GM19351 (cell line): ENCODE data around the gene CCNY.
"Not testable (repeated sequence)": the region's sequence is repeated elsewhere in the genome, so short reads cannot be mapped to it uniquely, and the experiment has no call there.

Experiments
- ATAC-seq: cut with Tn5 transposase; IDR thresholded peaks from one replicate; pipeline ENCODE4 v1.9.1; 2021; ENCODE audit warnings: mild to moderate bottlenecking, moderate library complexity; ENCODE audit not compliant: unreplicated experiment

The CCNY gene

GRCh38 chr10:35336084-35336831 lies at the start of gene CCNY:
Gene CCNY (plus strand): TSS chr10:35336509. CDS start chr10:35337054, 545 bp downstream.
- ATAC-seq = peak; percentile 62

GRCh38 chr10:35289198-35289597 lies 47.1 kb upstream of the CCNY start:
- no peak for ATAC-seq

- ATAC-seq = no peak
These were observed 41.8 kb upstream of the CCNY start for GRCh38 chr10:35294506-35294905.

GRCh38 chr10:35299016-35299415 lies 37.3 kb upstream of the CCNY start:
- no peak for ATAC-seq

- peak; percentile 100 for ATAC-seq
These were observed 36.1 kb upstream of the CCNY start for GRCh38 chr10:35300063-35300699.

GRCh38 chr10:35304649-35305048 lies 31.7 kb upstream of the CCNY start:
- no peak for ATAC-seq

- ATAC-seq = no peak
These were observed 29.5 kb upstream of the CCNY start for GRCh38 chr10:35306852-35307251.

GRCh38 chr10:35307297-35307696 lies 29.0 kb upstream of the CCNY start:
- no peak for ATAC-seq

- no peak for ATAC-seq
These were observed 27.5 kb upstream of the CCNY start for GRCh38 chr10:35308809-35309208.

- not testable (repeated sequence) for ATAC-seq
These were observed 22.2 kb upstream of the CCNY start for GRCh38 chr10:35314142-35314541.

GRCh38 chr10:35315235-35315634 lies 21.1 kb upstream of the CCNY start:
- ATAC-seq = not testable (repeated sequence)

GRCh38 chr10:35316218-35316967 lies 19.9 kb upstream of the CCNY start:
- peak; percentile 69 for ATAC-seq

GRCh38 chr10:35318551-35318950 lies 17.8 kb upstream of the CCNY start:
- no peak for ATAC-seq

- ATAC-seq = no peak
These were observed 16.0 kb upstream of the CCNY start for GRCh38 chr10:35320341-35320740.

GRCh38 chr10:35322636-35323035 lies 13.7 kb upstream of the CCNY start:
- no peak for ATAC-seq

GRCh38 chr10:35324196-35324595 lies 12.1 kb upstream of the CCNY start:
- ATAC-seq = no peak

- ATAC-seq = no peak
These were observed 9.7 kb upstream of the CCNY start for GRCh38 chr10:35326466-35327235.

- no peak for ATAC-seq
These were observed 8.4 kb upstream of the CCNY start for GRCh38 chr10:35327790-35328403.

GRCh38 chr10:35328404-35329037 lies 7.8 kb upstream of the CCNY start:
- peak; percentile 61 for ATAC-seq

GRCh38 chr10:35329520-35329919 lies 6.8 kb upstream of the CCNY start:
- no peak for ATAC-seq
